Peyer's patch (tissue), 4 donors: ENCODE results near the gene NCKAP5.

Source experiments
- CTCF ChIP-seq, 6 experiments: fragments of 450-650 bp in 4 of 6; fragments of 200-600 bp in 2 of 6; sonication (generic) in 1 of 6; IDR thresholded peaks; one replicate each; pipeline ENCODE4 v1.5.1; 2017 to 2019; ENCODE audit warnings: antibody characterized with exemption in 6 of 6, mild to moderate bottlenecking in 3 of 6, moderate library complexity in 1 of 6
- POLR2A ChIP-seq, 2 donors: fragments of 450-650 bp; IDR thresholded peaks; one replicate each; pipeline ENCODE4 v1.5.1; 2017; ENCODE audit warnings: antibody characterized with exemption in 2 of 2, mild to moderate bottlenecking in 2 of 2, moderate library complexity in 2 of 2

GRCh38 chr2:132857319-132857718 lies 710.9 kb downstream of the NCKAP5 start:
- TF ChIP-seq CTCF (IDR thresholded peaks at IDR 0.05) (no peak), POLR2A (IDR thresholded peaks at IDR 0.05) (no peak)
